Hematopoietic multipotent progenitor cell treated with erythropoietin and hydrocortisone succinate and interleukin-3 and kit ligand, for 4 days (in vitro differentiated cells): Measurements from ENCODE around the gene GREB1.

ENCODE experiments used
- DNase-seq: peaks from one replicate; pipeline ENCODE4 v3.0.0-alpha.2; 2015

Gene GREB1

GRCh38 chr2:11539317-11540147, 5.7 kb downstream of the GREB1 start:
- no peak for DNase-seq

DNA sequence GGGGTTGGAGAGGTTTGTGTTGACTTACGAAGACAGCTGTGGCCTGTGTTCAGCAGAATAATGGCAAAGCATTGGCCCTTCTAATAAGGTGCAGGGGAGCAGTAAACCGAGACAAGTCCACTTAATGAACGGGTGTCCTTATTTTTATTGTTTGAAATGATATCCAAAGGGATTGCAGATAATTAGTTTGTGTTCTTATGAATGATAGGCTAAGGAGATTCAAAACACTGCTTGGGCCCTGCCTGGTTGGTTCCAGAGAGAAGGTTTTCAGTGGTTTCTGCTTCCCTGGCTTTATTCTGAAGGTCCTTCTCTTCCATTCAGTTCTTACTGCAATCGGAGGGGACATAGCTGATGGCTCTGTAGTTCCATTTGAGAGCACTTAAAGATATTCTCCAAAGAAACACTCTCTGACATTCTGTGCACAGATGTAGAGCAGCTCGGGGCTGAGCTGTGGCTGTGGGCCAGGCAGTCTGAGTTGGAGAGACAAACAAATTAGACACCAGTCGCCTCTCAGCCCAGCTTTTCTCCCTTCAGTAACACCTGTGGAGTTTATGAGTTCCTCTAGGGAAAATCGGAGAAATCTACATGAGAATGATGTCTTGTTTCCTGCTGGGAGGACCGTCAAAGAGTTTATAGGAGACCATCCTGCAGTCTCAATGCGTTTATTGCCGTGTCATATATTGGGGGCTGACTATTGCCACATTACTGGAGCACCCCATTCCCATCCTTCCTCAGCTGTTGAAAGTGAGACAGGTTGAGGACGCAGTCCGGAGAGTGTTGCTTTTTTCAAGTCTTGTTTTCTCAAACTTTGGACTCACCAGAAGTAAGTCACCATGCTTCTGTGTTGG, 6.5 kb downstream of the GREB1 start:
- no peak for DNase-seq

GRCh38 chr2:11540996-11541692, 7.3 kb downstream of the GREB1 start:
- DNase-seq: no peak

DNA sequence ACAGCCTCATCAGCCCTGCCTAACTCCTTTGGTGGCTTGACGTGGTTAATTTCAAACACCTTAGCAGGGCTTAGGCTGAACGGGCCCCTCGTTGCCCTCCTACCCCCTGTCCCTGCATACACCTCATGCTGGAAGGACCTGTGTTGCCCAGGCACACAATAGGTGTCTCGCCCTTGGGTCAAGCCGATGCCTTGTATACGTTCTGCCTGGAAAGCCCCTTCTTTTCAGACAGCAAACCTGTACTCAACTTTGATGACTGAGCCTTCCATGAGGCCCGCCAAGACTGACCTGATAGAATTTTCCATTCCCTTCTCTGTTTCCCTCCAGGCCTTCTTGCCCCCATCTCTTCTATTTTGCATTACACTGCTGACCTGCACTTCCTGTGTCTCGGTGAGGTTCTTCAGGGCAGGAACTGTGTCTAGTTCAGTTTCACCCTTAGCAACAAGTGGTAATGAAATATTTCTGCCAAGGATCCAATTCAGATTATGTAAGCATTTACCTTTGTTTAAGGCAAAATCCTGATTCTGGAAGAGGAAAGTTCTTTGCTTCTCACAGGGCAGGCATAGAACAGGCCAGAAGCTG, 7.9 kb downstream of the GREB1 start:
- DNase-seq: no peak

DNA sequence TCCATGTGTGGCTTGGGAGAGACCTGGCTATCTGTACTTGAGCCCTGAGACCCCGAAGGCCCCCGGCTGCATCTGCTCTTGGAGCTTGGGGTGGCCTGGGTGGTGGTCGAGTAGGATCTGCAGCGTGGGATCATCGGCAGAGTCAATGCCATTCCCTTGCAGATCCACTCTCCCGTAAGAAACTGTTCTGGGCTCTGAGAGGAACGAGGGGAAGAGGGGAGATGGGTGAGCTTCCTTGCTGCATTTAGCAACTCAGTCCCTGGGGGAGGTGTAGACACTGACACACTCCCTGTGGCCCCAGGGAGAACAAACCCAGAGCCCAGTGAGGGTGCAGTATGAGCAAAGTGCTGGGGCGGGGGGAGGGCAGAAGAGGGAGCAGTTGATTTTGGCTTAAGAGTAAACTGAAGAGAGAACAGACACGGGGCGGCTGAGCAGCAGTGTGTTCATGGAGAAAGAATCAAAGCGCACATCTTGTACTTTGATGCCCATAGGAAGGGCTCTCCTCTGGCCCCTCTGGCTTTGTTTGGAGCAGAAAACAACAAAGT, 8.5 kb downstream of the GREB1 start:
- DNase-seq: no peak

GRCh38 chr2:11543337-11544216, 9.7 kb downstream of the GREB1 start:
- no peak for DNase-seq

- no peak for DNase-seq
These were observed 12.2 kb downstream of the GREB1 start for GRCh38 chr2:11546072-11546471.

DNA sequence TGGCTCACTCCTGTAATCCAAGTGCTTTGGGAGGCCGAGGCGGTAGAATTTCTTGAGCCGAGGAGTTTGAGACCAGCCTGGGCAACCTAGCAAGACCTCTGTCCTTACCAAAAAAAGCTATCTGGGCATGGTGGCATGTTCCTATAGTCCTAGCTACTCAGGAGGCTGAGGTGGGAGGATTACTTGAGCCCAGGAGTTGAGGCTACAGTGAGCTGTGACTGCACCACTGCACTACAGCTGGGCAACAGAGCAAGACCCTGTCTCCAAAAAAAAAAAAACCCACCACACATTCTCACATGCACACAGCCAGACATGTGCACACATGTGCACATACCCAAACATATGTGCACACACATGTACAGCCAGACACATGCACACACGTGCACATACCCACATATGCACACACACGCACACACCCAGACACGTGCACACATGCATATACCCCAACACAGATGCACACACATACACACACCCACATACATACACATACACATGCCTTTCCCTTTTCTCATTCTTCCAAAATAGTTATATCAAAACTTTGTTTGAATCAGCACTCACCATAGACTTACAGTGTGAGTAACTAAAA, 14.2 kb downstream of the GREB1 start:
- DNase-seq: no peak

GRCh38 chr2:11550302-11550701, 16.5 kb downstream of the GREB1 start:
- no peak for DNase-seq

GRCh38 chr2:11550901-11551568, 17.2 kb downstream of the GREB1 start:
- DNase-seq: no peak

DNA sequence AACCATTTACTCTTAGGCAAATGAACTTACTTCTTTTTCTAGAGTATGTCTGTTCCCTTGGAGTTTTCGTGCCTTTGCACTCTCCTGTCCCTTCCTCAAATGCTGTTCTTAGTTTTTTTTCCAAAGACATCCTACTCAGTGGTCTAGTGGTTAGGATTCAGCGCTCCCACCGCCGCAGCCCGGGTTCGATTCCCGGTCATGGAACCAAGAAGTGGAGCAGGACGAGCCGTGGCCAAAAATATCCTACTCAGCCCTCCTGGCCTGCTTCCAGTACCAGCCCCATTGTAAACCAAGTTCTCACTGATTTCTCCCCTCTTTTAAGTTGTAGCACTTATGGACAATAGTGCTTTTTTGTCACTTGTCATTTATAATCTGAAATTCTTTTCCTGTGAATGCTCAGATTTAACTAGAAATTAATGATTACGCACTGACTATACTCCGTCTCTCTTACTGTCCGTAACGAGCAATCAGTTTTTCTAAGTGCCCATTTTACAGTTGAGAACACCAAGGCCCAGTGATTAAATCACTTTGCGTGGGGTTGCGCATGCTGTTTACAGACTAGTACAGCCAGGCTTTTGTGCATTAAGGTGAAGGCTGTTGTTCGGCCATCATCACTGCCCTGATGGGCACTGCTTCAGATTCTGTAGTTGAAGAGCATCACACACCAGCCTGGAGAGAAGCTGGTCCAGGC, 17.9 kb downstream of the GREB1 start:
- no peak for DNase-seq

GRCh38 chr2:11552260-11552638, 18.4 kb downstream of the GREB1 start:
- DNase-seq: no peak

DNA sequence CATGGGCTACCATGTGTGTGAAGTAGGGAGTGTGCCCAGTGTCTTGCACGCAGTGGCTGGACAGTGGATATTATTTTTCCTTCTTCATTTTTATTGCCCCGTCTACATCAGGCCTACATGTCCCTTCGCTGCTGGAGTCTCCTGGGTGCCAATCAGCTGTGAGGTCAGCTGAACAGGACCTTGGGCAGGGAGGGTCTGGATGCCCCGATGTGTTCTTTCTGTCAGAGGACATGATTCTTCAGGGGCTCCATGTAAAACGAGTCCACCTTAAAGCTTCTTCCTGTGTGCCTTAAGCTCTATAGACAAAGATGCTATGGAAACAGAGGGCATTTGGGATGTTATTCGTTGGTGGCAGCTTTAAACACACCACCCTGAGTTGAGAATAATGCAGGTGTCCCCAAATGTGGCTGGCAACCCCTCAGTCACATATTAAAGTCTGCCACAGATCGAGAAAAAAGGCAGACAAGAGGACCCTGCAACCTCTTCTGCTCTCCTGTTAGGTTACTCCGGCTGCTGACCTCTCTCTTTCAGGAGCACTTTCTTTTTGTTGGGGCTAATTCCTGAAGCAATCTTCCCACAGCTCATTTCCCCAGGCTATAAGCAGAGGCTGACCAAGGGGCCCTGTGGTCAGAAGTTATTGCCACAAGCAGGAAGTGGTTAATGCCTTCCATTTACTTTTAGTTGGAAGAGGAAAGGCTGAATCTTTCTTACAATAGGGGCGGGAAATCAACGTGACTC, 20.0 kb downstream of the GREB1 start:
- peak; percentile 44 for DNase-seq

DNA sequence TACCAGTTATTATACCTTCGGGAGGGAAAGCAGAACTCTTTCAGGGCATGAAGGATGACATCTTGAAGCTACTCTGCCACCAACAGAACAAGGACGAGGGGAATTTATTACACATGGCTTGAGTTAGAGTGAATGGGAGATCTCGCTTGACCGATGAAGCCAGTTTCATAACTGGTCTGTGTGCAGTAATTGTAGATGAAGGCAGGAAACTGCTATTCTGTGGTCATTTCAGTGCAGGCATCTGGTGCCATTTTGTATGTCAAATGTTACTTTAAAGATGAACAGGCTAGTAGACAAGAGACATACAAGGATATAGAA, 20.5 kb downstream of the GREB1 start:
- no peak for DNase-seq

GRCh38 chr2:11556101-11556806, 22.4 kb downstream of the GREB1 start:
- DNase-seq: peak; percentile 37

- DNase-seq: peak; percentile 47
These were observed 24.5 kb downstream of the GREB1 start for GRCh38 chr2:11558214-11558886.

DNA sequence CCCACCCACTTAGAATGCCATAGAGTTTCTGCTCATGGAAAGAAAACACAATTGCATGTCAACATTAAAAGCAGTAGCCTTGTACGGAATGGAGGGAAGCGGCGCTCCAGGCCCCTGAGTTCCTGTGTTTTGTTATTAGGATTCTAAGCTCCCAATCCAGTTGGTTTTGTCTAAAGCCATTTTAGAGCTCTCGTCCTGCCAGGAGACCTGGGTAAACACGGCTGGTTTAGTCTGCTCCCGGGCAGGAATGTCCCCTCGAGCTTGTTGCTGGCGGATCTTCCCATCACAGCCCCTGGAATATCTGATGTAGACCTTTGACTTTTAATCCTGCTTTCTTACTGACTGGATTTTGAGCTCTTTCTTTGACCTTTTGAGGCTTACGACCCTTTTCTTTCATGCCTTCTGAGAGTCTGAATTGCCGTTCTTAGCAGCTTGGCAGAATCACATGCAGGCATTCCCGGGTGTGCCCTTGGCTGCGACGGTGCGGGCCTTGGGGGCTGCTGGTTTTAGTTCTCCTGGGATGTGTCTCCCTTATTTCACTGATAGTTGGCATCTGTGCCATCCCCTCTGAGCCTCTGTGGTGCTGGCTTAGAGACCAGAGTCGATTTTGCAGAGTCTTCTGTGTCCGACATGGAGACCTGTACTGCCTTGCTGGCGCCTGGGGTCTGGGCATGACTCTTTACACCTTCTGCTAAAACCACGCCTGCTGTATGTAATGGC, 25.4 kb downstream of the GREB1 start:
- DNase-seq: no peak

GRCh38 chr2:11559786-11560155, 25.9 kb downstream of the GREB1 start:
- DNase-seq: no peak
